Measurements from ENCODE around the gene PEF1.

The PEF1 gene

DNA sequence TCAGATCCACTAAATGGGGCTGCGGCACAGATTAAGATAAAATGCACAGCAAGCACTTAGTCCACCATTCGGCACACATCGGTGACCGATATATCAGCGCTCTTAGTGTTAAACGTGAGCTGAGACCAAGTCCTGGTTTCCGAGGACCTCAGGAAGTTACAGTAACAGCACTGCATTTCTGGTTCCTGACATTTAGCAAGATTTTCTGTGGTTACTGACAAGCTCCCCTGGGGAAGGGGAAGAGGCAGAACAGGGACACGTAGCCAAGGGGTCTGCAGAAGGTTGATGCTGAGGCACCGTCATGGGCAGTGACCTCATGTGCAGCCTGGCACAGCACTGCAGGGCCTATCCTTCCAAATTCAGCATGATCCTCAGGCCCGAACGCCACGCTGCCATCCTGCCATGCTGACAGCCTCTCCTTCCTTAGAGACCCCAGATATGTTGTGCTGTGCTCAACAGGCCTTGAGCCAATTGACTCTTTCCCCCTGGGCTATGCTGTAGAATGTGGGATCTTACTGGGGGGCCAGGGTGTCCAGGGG is 13.4 kb upstream of the PEF1 start:
- no peak for DNase-seq (ENCODE audit: low read depth in 2 of 2)
- H3K4me3 ChIP-seq (replicated peaks in 1 of 2; ENCODE audit: low read depth in 2 of 2, low read length in 2 of 2): no peak overlapping the region
- TF ChIP-seq, protein P1, sequence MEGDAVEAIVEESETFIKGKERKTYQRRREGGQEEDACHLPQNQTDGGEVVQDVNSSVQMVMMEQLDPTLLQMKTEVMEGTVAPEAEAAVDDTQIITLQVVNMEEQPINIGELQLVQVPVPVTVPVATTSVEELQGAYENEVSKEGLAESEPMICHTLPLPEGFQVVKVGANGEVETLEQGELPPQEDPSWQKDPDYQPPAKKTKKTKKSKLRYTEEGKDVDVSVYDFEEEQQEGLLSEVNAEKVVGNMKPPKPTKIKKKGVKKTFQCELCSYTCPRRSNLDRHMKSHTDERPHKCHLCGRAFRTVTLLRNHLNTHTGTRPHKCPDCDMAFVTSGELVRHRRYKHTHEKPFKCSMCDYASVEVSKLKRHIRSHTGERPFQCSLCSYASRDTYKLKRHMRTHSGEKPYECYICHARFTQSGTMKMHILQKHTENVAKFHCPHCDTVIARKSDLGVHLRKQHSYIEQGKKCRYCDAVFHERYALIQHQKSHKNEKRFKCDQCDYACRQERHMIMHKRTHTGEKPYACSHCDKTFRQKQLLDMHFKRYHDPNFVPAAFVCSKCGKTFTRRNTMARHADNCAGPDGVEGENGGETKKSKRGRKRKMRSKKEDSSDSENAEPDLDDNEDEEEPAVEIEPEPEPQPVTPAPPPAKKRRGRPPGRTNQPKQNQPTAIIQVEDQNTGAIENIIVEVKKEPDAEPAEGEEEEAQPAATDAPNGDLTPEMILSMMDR (IDR thresholded peaks at IDR 0.05; ENCODE audit: low read depth, low read length): no peak

DNA sequence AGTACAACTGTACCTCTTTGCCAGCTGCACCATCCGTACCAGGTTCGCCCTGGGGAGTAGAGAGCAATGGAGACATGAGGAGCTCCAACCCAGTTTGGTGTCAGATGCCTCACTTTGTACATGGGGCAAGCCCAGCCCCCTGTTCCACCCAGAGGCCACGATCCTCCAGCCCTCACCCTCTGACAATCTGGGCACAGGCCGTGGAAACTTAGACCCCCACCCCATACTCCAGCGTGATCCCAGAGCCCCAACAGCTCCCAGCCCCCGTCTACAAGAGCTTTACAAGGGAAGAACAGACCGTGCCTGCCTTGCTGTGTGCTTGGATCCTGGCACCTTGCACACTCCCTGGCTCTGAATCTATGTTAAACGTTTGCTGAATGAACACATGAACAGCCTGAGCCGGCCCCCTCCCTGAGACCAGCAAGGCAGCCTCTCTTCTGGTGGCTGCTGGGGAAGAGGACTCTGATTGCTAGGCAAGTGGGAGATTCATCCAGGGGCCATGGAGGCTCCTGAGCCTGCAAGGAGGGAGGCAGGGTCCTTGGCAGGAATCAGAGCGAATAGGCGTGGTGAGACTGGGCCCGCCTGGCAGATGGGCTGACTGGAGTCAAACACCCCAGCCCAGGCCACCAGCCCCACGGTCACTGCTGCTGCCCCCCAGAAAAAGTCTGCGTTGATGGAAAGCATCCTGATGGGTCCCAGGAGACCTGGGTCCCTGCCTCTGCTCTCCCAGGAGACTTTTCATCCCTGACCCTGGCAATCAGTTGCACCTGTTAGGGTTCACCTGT is 12.5 kb upstream of the PEF1 start:
- TF ChIP-seq, protein P1 (IDR thresholded peaks at IDR 0.05; ENCODE audit: low read depth, low read length): no peak
- H3K4me3 ChIP-seq (replicated peaks in 1 of 2; ENCODE audit: low read depth in 2 of 2, low read length in 2 of 2): no peak overlapping the region
- DNase-seq (ENCODE audit: low read depth in 2 of 2): no peak

DNA sequence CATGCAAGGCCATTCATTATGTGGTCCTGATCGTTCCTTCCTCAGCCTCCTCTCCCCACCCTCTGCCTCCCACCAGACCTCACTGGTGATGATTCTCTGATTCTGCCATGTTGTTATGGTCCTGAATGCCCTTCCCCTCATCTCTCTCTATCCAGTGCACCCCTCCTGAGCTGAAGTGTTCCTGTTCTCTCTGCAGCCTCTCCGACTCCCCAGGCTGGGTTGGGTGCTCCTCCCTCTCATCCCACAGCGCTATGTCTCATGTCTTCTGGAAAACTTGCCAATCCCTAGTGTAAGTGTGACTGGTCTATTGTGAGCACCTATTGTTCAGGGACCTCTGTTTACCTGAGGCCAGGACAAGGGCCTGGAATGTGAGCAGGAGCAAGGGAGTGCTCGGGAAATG is 11.1 kb upstream of the PEF1 start:
- DNase-seq (ENCODE audit: low read depth in 2 of 2): no peak
- H3K4me3 ChIP-seq (replicated peaks in 1 of 2; ENCODE audit: low read depth in 2 of 2, low read length in 2 of 2): no peak overlapping the region
- TF ChIP-seq, protein P1 (IDR thresholded peaks at IDR 0.05; ENCODE audit: low read depth, low read length): no peak

DNA sequence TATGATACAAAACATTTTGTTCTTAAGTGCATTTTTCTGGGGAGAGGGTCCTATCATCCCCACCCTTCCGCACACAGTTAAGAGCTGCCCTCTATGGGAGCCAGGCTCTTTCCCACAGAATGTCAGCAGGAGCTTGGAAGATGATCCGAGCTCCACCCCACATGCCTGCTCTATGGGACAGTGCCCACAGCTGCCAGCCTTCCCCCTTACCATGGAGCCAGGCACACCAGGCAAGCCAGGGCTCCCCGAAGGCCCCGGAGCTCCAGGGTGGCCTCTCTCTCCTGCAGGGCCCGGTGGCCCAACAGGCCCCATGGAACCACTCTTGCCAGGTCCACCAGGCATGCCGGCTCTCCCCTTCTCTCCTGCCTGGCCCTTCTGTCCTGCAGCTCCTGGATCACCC is 10.4 kb upstream of the PEF1 start:
- H3K4me3 ChIP-seq (replicated peaks in 1 of 2; ENCODE audit: low read depth in 2 of 2, low read length in 2 of 2): no peak overlapping the region
- DNase-seq (ENCODE audit: low read depth in 2 of 2): no peak
- TF ChIP-seq, protein P1 (IDR thresholded peaks at IDR 0.05; ENCODE audit: low read depth, low read length): no peak

DNA sequence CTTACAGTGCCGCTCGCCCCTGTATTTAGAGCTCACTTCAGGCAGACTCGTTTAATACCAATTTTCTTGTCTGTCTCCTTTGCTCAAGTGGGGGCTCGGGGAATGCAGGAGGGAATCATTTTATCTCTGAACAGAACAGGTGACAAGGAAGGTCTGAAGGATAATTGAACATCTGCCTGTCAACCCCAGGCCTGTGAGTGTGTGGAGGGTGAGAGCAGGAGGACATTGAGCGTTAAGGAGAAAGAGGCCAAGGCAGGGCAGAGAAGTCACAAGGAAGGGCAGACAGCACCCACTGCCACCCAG is 9.7 kb upstream of the PEF1 start:
- H3K4me3 ChIP-seq (replicated peaks in 1 of 2; ENCODE audit: low read depth in 2 of 2, low read length in 2 of 2): no peak overlapping the region
- no peak for DNase-seq (ENCODE audit: low read depth in 2 of 2)
- TF ChIP-seq, protein P1 (IDR thresholded peaks at IDR 0.05; ENCODE audit: low read depth, low read length): no peak

DNA sequence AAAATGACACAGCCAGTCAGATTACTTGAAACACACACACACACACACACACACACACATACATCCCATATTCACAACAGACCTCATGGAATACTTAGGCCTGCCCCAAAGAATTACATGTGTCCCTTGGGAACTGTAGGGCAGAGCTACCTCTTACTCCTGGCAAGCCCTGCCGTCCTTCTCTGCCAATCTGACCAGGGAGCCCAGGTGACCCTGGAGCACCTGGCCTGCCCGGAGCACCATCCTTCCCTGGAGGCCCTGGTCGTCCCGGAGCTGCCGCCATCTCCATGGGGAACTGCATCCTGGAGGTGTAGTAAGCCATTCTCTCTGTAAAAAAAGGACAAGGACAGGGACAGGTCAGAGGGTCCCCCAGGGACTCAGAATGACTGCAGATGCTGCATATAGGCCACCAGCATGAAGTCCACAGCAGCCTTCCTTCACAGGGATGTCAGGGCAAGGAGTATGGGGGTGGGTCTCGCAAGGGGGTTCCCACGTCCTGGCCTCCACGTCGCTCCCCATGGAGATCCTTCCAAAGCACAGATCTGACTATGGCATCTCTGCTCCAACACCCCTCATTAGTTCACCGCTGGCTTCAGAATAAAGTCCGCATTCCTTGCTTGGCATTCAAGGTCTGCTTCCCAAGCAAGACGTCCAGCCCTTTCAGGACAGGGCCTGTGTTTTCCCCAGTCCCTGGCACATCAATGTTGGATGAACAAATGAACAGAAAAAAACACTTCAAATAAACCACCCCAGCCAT is 9.2 kb upstream of the PEF1 start:
- DNase-seq (ENCODE audit: low read depth in 2 of 2): no peak
- no peak overlapping the region for H3K4me3 ChIP-seq (replicated peaks in 1 of 2; ENCODE audit: low read depth in 2 of 2, low read length in 2 of 2)
- TF ChIP-seq, protein P1 (IDR thresholded peaks at IDR 0.05; ENCODE audit: low read depth, low read length): no peak
